HG03457 (cell line): ENCODE measurements around the gene TENM3.

ENCODE experiments used
- ATAC-seq: cut with Tn5 transposase; IDR thresholded peaks from one replicate; pipeline ENCODE4 v1.9.1; 2021; ENCODE audit warnings: moderate number of reproducible peaks; ENCODE audit not compliant: unreplicated experiment

TENM3 gene

DNA sequence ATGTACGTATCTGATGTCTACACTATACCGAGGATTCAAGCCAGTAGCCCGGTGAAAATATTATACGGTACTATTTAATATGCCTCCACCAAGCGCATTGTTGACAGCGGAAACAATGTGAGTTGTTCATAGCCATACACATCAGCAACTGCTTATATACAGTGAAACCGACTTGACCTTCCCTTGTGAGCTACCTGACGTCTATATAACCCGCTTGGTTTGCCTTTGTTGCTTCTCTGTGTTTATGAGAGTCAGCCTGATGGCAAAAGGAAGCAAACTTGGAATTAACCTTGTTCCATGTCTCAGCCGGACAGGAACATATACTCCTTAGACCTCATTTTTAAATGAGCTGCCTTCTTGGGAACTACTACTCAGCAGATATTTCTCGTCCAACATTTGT lies 462.2 kb downstream of the TENM3 start:
- ATAC-seq, result no peak

DNA sequence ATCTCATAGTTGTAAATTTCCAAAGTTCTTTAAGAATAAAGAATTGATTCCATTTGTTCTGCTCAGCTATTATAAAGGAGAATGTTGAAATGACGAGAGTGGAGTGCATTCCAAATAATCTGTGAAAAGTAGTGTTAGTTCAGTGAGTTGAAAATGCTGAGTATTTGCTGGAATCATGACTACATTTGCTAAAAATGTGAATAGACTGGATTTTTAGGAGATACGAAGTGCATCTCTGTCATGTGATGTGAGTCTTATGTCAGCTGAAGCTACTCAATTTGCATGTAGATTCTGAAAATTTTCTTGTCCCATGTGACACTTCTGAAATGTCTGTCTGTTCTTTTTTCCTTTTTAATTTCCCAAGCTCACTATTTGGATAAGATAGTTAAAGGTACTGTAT lies 468.0 kb downstream of the TENM3 start:
- ATAC-seq, result no peak

DNA sequence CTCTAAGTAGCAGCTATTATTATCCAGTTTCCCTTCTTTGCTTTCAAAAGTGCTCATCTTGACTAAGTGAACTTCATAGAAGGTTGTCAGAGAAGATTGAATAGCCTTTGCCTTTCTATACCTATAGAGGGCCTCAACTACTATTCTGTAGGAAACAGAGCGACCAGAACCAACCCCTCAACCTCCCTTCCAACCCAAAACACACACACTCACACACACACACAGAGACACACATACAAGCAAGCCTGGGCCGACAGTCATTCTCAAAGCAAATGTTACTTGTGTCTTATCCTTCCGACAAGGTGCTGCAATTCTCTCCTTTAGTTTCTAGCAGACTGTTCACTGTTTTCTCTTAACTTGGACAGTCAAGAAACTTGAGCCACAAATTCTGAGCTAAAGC lies 472.3 kb downstream of the TENM3 start:
- ATAC-seq, result no peak

DNA sequence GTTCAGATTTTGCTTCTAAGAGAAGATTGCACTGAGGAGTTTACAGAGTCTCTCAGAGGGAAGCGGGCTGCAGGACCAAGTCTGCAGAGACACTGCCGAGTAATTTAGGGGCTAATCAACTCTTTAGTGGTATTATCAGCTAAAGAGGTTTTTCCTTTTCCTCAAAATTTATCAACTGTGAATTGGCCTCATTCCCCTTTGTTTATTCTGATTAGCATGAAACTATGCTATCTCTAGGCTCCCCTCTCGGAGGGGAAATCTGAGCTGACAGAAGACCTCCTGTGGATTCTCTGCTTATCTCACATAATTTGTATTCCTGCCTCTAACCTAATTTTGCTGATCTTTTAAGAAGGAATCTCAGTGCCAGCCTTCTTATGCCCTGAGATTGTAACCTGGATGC lies 473.0 kb downstream of the TENM3 start:
- no peak for ATAC-seq

DNA sequence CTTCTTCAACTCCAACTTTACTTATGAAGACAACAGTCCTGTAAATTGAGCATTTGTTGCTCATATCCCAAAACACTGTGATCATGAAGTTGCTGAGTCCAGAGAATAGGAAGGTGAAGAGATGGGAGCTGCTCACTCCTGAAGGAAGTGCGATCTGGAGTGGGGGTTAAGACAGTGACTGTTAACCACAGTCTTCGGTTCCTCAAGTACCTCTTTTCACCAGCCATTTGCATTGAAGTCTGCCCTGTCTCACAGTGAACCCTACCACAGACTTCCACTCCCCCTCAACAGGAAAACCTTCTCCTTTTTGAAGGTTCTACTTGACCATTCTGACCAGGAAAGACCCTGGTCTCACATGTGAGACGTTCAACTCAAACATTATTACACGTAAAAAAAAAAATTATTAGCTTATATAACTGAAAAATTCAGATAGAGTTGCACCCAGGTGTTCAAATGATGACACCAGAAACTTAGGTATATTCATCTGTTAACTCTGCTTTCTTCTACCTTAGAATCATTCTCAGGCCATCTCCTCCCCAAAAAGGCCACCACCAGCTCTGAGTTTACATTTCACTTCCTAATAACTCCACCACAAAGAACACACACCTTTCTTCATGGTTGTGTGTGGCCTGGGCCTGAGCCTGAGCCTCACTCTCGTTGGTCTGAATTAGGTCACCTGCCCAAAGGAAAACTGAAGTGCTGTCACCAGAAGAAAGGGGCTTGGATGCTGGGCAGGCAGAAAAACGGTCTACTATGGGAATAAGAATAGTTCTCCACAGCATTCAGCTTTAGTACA lies 474.8 kb downstream of the TENM3 start:
- no peak for ATAC-seq

DNA sequence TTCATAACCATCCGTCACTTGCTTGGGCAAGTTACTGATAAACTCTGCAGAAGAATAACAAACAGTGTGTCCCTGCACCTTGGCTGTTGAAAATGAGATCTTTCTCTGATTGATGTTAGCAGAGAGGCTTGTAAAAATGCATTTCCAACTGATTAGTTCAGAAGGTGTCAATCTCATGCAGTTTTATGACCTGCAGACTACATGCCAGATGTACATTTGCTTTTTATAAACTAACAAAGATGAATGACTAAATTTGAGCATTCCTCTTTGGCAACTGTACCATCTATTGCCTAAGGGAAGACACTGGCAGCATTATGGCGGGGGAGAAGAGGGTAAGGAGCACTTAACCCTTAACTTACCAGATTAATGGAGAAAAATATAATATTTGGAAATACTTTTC lies 481.2 kb downstream of the TENM3 start:
- no peak for ATAC-seq

DNA sequence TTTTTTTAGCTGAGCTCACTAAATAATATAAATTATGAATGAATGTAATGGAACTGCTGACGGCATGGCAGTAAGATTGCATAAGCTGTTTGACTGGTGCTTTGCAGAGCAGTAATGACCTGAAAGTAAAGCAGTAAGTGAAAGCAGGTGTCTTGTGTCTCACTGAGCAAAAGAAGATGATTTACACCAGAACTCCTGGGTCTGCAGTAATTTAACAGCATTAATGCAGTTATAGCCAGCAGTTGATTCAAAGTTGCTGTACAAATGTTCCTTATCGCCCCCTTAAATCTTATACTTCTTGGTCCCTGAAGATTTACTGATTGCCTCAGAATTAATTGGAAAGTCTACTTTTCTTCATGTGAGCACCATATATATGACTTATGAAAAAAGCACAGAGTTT lies 486.3 kb downstream of the TENM3 start:
- ATAC-seq, result no peak

DNA sequence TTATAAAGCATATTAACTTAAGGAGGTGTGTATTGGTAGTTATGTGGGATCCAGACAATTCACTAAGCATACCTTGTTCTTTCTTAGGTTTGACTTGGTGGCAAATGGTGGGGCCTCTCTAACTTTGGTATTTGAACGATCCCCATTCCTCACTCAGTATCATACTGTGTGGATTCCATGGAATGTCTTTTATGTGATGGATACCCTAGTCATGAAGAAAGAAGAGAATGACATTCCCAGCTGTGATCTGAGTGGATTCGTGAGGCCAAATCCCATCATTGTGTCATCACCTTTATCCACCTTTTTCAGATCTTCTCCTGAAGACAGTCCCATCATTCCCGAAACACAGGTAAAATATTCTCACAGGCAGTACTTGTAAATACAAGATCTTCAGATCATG lies 487.6 kb downstream of the TENM3 start:
- no peak for ATAC-seq

DNA sequence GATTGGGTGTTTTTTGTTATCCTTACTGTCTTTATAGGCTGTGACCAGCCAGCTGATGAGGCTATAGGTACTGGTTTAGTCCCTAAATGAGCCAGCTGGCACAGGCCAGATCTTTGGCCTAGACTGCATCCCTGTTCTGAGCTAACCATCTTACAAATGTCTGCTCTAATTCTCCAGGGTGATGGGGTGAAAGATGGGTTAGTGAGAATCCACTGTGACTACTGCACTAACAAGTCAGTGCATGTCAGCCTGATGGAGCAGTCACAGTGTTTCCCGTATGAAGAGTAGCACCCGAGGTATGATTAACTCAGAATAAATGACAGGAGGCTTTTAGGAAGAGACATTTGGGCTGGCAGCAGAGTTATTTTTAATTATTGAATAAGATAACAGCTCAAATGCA lies 493.0 kb downstream of the TENM3 start:
- ATAC-seq, result no peak

DNA sequence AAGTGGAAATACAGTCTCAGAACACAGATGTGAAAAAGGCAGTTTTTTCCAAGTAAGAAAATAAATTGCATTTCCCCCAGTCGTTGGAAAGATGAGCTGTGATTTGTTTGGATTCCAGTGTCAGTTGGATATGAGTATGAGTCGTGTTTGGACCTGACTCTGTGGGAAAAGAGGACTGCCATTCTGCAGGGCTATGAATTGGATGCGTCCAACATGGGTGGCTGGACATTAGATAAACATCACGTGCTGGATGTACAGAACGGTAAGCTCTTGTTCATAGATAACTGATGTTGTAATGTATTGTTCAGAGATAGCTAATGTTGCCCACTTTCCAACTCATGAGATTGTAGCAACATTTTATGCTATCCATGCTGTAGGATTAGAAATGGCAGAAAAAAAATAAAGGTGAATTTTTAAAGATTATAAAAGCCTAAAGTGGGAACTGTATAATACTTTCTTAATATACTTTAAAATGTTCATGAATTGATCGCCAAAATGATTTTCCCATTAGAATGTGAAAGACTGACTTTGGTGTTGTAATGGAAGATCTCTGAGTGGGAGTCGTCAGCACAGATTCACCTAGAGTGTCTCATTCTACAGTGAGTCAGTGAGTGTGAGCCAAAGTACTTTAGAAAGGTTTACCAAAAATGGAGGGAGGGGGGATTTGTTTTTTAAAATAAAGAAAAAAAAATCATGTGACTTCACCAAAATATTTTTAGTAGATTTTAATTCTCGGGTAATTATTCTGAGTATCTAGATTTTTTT lies 495.3 kb downstream of the TENM3 start:
- ATAC-seq, result no peak

DNA sequence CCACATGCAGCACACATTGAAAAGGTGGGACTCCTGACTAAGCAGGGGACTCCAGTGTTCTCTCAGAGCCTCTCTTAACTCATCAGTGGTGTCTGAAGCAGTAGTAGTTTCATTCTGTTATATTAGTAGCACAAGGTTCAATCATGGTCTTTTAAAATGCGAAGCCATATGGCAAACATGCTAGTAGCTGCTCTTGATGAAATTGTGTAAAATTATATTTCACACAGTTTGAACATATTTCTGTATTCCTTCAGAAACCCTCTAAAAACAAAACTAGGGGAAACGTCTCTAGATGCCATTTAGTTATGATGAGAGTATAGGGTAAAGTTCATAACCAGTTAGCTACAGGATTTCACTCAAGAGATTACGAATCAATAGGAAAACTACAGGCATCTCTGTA lies 497.1 kb downstream of the TENM3 start:
- ATAC-seq, result no peak

DNA sequence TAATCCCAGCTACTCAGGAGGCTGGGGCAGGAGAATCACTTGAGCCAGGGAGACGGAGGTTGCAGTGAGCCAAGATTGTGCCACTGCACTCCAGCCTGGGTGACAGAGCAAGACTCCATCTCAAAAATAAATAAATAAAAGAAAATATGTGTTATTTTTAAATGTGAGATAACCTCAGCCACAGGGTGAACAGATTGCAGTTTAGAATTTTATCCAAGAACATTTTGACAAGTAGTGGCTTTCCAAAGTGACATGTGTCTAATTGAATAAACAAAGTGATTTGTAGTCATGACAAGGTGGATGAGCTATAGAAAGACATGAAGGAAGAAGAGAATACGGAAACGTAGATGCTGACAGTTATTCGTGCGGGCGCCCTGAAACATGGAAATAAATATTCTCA lies 497.9 kb downstream of the TENM3 start:
- ATAC-seq, result no peak

DNA sequence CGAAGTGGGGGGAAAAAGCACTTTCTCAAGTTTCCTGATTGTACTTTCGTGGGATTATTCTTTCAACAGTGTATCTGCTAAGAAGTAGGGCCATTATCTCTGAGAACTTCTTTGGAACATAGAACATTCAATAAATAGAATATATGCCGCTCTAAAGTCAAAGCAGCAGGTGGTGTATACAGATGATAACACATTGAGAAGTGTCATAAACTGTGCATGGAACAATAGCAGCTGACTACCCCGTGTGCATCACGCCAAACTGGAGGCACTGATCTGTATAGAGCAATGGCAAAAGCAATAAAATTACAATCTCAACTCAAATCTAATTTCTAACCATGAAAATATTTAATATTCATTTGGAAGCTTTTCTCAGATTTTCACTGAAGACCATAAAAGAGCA lies 498.7 kb downstream of the TENM3 start:
- ATAC-seq, result no peak

DNA sequence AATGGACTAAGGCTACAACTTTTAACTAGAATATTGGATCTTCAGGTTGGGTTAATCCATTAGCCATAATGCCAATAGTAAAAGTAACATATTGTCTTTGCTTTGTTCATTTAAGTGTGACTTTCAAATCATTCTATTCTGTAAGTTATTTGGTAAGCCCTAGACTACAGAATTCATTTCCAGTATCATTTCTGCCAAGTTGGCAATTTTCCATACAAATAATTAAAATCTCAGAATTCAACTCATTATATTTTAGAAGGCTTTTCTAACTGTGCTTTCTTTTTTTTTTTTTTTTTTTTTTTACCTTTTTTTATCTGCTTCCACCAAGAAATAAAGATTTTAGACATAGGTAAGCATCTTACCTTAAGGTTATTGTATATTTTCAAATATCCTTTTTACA lies 500.6 kb downstream of the TENM3 start:
- no peak for ATAC-seq

DNA sequence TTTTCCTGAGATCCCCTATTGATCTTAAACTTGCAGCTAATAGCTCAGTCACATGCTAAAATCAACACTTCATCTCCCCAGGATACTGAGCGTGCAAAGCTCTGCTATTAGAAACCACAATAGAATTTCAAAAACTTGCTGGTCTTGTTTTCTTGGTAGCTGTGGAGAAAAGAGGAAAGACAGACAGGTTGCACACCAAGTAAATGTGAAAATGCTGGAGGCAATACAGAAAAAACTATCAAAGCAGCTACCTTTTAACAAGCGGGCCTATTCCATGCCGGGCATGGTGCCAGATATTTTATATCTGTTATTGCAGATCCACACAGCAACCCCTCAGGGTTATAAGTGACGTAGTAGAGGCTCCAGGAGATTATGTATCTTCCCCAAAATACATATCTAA lies 502.0 kb downstream of the TENM3 start:
- ATAC-seq, result no peak

DNA sequence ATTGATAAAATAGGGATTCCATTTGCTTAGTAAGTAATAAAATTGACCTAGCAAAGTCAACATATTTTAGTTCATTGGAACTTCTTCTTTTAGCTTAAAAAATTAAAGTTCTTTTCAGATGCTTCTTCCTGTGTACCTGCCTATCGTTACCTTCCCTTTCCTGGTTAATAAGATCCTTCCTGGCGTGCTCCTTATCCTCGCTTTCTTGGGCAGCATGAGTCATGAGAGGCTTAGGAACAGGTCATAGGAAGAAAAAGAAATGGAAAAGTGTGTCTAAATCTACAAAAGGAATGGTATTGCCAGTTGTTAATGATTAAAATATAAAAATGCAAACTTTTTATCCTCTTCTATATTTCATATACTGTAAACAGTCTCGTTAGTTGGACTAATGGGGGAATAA lies 503.7 kb downstream of the TENM3 start:
- no peak for ATAC-seq

DNA sequence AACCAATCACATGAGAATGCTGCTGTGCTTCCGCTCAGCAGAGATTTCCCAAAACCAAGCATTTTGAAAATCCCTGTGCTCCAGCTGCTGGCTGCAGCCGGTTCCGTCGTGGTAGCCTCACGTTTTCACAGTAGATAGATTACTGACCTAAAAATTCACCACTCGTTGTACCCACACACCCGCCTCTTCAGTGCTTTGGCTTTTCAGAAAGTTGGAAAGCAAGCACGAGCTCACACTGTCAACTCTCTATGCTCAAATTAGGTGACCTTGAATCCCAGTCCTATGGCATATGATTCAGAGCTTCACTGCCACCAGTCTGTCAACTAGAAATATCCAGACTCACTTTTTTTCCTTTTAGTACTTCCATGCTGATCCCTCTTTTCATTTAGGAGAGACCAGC lies 505.1 kb downstream of the TENM3 start:
- ATAC-seq, result no peak

DNA sequence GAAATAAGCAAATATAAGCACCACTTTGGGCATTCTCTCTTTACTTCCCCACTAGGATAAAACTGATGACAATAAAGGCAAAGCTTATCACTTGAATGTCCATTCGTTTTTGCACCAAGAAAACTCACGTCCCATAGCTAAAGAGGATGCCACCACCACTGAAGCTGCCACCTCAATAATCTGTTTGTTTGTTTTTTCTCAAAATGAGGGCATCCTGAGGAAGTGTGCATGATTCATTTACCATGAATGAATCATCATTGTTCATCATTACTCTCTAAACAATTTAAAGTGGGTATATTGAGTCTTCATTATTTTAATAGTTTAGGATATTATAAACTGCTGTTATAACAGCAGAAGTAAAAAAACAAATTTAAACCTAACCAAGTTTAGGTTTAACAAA lies 505.7 kb downstream of the TENM3 start:
- no peak for ATAC-seq

DNA sequence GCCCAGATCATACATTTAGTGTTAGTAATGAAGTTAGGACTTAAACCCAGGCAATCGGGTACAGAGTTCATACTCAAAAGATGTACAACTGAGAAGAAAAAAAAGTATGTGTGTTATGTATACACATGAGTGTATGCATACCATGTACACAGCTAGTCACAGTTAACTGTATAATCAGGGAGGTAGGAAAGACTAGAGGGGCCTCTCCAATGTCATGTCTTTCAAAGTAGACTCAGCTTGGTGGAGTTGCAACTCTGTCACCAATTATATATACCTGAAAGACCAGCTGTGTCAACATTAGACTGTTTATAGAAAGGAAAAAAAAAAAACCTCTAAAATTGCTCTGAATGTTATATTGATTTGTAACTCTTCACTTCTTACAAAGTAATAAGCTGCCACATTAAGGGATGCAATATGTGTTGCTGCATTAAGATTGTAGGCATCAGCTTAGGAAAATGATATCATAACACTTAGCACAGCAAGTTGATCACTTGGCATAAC lies 506.5 kb downstream of the TENM3 start:
- no peak for ATAC-seq

DNA sequence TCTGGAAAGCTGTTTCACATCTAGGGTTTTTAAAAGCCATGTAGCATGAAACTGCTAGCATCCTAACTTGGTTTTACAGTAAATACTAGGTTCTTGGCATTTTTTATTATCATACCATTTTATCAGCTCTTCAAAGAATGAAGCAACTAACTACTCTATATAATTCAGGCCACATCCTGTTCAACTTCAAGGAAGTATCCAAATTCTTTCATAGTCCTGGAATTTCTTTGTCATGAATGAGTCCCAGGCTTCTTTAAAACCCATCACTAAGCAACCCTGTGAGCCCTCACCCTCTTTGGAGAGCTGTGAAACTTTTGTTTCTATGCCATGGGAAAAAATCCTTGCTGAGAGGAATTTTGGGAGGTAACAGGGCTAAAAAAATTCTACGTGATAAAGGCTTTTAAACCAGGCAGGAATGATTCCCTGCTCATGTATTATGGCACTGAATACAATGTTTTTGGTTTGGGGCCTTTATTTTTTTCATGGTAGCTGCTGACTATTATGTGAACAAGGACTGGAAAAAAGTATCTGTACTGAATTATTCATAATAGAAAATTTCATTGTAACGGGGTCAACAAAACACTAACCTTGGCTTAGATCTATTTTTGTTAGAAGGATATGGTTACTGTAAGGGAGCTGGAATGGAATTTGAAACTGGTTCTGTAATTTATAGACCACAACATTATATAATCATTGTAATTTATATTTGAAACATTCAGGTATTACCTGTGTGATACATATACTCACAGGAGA lies 509.1 kb downstream of the TENM3 start:
- no peak for ATAC-seq

DNA sequence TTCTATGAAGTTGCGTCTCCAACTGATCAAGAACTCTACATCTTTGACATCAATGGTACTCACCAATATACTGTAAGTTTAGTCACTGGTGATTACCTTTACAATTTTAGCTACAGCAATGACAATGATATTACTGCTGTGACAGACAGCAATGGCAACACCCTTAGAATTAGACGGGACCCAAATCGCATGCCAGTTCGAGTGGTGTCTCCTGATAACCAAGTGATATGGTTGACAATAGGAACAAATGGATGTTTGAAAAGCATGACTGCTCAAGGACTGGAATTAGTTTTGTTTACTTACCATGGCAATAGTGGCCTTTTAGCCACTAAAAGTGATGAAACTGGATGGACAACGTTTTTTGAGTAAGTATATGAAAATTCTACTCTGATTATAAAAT lies 511.7 kb downstream of the TENM3 start:
- no peak for ATAC-seq
